Measurements from ENCODE around the gene NUDT12.

The NUDT12 gene

DNA sequence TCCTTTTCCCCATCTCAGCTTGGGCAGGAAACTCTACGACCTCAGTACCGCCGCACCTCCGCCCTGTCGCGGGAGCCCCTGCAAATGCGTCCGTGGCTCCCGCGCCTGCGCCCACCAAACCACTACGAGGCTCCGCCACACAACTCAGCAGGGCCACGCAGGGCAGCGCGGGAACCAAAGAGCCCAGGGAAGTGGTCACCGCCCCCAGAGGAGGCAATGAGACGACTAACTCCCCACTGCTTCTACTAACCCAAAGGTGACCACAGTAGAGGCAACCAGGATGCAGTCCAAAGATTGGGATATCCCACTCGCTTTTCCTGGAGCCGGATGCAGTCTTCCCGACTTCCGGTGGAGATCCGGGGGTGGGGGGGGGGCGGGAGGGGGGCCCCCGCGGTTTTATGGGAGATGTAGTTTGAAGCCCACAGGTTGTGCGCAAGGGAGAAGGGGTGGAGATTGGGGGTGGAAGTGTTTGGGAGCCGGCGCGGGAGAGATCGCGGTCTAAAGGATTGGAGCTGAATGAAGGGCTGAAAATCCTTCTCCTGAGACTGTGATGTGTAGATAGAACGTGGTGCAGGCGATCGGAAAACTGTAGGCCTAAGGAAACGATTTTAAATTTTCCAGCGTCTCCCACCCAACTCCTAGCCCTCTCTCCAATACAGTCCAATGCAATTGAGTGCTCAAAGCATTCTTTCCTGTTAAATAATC lies at the start of gene NUDT12:
TSS of gene NUDT12 (minus strand) at position 337 of the 705 bp plus-strand sequence. CDS start 2,541 bp downstream, outside the sequence.
- DNase-seq, result peak; percentile 93

GRCh38 chr5:103607346-103607745 lies 44.8 kb upstream of the NUDT12 start:
- DNase-seq, result no peak

GRCh38 chr5:103605277-103605676 lies 42.7 kb upstream of the NUDT12 start:
- no peak for DNase-seq

GRCh38 chr5:103602438-103602837 lies 39.8 kb upstream of the NUDT12 start:
- DNase-seq, result no peak

- DNase-seq, result no peak
Observed at GRCh38 chr5:103601314-103601713, 38.7 kb upstream of the NUDT12 start.

DNA sequence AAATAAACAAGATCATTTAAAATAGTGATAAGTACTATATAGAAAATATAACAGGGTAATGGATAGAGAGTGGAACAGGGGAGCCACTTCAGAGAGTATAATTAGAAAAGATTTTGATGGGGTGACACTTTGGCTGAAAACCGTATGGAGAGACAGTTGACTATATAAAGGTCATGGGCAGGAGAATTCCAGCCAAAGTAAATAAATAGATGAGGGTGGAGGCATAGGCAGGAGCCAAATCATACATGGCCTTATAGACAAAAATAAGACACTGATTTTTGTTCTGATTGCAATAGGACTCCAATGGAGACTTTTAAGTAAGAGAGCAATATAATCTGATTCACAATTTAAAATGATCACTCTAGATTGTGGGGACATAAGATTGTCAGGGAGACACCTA lies 37.5 kb upstream of the NUDT12 start:
- DNase-seq, result no peak

DNA sequence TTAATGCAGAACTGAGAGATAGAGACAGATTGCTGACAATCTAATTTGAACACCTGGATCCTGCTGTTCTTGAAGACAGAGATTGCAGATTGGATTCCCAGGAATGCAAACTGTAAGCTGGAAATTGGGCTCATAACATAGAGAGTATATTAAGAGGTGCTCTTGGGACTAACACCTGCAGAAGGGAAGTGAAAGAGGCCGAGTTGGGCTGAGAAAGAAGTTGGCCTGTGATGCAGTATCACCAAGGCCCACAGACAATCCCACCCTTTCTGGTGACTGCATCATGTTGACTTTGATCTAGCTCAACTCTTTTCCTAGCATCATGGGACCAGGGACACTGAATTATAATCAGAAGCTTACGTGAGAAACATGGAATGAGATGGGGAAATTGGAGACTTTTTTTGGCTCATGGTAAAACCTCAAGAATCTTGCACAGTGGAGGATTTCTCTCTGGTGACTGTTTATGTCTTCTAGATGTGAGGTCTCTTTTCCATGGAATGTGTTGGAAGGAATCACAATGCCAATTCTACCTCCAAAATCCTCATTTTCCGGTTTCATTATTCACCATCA lies 36.5 kb upstream of the NUDT12 start:
- DNase-seq, result no peak

GRCh38 chr5:103590221-103590620 lies 27.6 kb upstream of the NUDT12 start:
- DNase-seq, result no peak

GRCh38 chr5:103589776-103590175 lies 27.2 kb upstream of the NUDT12 start:
- no peak for DNase-seq

DNA sequence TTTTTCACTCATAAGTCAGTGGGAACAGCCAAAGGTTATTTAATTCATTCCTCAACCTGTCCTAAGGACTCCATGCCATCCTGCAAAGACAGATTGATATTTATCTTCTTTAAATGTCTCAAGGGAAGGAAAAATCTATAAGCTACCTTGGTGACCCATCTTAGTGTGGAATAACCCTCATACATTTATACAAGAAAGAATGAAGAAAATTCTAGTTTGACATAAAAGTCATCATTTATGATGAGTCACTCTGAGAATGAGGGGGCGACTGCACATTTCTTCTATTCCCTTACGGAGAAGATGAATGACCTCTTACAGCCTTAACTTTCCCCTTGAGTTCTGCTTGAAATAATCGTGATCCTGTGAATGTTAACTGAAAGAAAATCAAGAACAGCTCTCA lies 26.8 kb upstream of the NUDT12 start:
- no peak for DNase-seq

- DNase-seq, result peak; percentile 82
Observed at GRCh38 chr5:103587185-103587748, 24.7 kb upstream of the NUDT12 start.

GRCh38 chr5:103582364-103582763 lies 19.8 kb upstream of the NUDT12 start:
- peak; percentile 78 for DNase-seq

- DNase-seq, result no peak
Observed at GRCh38 chr5:103573411-103573810, 10.8 kb upstream of the NUDT12 start.

- no peak for DNase-seq
Observed at GRCh38 chr5:103572454-103572853, 9.9 kb upstream of the NUDT12 start.

GRCh38 chr5:103571730-103572129 lies 9.1 kb upstream of the NUDT12 start:
- DNase-seq, result no peak

GRCh38 chr5:103569313-103570060 lies 6.9 kb upstream of the NUDT12 start:
- no peak for DNase-seq

DNA sequence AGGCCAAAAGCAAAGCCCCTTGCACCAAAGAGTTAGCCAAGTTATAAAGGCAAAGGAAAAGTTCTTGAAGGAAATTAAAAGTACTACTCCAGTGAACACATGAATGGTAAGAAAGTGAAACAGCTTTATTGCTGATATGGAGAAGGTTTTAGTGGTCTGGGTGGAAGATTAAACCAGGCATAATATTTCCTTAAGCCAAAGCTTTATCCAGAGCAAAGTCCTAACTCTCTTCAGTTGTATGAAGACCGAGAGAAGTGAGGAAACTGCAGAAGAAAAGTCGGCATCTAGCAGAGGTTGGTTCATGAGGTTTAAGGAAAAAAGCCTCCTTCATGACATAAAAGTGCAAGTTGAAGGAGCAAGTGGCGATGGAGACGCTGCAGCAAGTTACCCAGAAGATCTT lies 3.1 kb upstream of the NUDT12 start:
- no peak for DNase-seq

DNA sequence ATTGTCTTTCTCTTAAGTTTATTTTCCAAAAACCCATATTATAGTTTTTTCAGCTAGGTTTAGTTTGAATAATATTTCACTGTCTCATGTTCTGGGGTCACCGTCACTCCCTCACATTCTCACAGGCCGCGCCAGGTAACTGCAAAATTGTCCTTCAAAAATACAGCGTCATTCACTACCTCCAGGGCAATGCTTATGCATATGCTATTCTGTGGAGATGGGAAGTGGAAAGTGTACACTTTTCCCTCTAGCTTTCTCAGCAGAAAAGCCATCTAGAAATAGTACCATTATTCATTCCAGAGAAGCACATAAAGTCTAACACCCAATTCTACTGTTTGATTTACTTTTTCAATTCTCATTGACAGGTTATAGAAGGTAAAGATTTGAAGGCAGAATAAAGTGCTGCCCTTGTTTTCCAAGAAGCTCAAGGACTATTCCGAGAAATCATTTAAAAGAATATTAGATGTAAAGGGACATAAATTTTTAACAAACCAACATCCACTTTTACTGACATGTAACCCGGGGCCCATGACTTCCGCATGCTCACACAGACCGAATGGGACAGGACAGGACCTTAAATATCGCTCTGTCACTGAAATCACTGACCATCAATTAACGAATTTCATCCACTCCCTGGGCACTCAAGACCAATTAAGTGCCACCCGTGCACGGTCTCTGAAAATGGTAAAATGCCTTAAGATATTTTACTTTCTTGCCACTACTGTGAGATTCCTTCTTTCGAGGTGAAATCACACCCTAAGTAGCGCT lies 720 bp downstream of the NUDT12 start:
- DNase-seq, result no peak

GRCh38 chr5:103560826-103561225 lies 1.8 kb downstream of the NUDT12 start:
- DNase-seq, result no peak

- DNase-seq, result no peak
Observed at GRCh38 chr5:103546858-103547257, 15.7 kb downstream of the NUDT12 start.

DNA sequence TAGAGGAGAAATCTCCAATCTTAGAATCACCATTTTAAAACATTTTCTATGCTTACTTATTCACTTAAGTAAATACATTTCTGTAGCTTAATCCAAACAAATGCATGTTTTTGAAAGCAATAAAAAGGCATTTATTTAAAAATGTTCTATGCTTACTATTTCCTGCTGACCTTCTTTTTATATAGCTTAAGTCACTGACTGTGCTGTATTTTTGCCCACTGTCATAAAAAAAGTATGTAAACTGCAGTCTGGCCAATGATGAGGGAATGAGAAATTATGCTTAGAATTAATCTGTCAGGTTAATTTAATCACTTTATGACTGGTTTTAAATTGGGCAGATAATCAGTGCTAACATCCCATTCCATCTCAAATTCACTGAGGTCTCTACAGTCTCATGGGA lies 20.1 kb downstream of the NUDT12 start:
- no peak for DNase-seq

- DNase-seq, result no peak
Observed at GRCh38 chr5:103541569-103541968, 21.0 kb downstream of the NUDT12 start.

- DNase-seq, result no peak
Observed at GRCh38 chr5:103541114-103541513, 21.5 kb downstream of the NUDT12 start.
